SKM-1 treated with dmso at 0.1 percent for 144 hours (cell line): ENCODE measurements around the gene CCDC73.
"Not testable (repeated sequence)": the region's sequence is repeated elsewhere in the genome, so short reads cannot be mapped to it uniquely, and the experiment has no call there.

ENCODE experiments used
- DNase-seq: peaks from one replicate; lab custom pipeline; 2025; ENCODE audit not compliant: unreplicated experiment; lab: John Stamatoyannopoulos, UW

CCDC73 gene

GRCh38 chr11:32597921-32598320 is 196.5 kb downstream of the CCDC73 start:
- no peak for DNase-seq

DNA sequence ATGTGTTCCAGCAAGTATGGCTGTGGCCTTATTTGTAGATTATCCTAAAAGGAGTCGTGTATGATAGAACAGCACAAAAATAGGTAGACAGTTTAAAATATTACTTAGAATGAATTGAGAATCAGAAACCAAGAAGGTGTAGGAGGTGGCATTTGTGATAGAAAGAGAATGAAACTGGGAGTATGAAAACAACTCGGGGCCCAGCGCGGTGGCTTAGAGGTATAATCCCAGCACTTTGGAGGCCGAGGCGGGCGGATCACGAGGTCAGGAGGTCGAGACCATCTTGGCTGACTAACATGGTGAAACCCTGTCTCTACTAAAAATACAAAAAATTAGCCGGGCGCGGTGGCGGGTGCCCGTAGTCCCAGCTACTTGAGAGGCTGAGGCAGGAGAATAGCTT is 198.3 kb downstream of the CCDC73 start:
- not testable (repeated sequence) for DNase-seq

DNA sequence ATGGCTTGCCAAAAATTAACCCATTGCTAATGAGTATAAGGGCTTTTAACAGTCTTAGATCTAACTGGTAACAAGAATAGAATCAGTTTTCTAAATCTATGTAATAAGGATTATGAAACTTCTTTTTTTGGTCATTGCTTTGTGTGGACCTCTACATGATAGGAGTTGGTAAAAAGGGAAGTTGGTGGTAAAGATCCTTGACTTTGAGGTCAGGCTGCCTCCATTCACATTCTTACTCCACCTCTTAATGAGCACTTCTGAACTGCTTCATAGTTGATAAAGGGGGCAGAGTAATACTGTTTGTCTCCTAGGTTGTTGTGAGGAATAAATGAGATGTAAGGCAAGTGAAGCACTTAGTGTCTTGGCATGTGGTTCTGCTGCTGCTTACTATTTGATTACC is 200.2 kb downstream of the CCDC73 start:
- peak; percentile 94 for DNase-seq

DNA sequence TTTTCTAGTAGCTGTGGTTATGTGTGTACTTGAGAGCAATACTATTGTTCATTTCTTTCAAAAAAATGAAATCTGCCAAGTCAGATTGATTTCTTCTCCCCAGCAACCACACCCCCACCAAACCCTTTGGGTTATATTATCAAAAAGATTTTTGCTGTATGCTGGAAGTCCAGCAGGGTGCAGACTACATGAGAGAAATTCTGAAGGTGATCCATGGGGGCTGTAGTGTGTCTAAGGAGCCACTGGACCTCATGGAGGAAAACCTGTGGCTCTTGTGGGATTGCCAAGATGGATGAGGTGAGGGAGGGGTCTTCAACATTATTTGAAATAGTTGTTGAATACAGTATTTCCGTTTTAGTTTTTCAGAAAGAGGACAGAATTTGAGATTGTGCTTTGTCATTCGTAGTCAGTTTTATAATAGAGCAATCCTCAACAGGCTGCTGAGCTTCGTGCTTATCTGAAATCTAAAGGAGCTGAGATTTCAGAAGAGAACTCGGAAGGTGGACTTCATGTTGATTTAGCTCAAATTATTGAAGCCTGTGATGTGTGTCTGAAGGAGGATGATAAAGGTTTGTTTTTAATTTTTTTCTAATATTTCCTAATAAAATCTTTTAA is 207.8 kb downstream of the CCDC73 start:
- peak; percentile 35 for DNase-seq

GRCh38 chr11:32584921-32585320 is 209.5 kb downstream of the CCDC73 start:
- DNase-seq = no peak

GRCh38 chr11:32583459-32584271 is 210.8 kb downstream of the CCDC73 start, which contains the start of gene EIF3M:
Gene EIF3M (plus strand): TSS chr11:32583831. CDS start chr11:32583888, 57 bp downstream.
- DNase-seq = peak; percentile 96

DNA sequence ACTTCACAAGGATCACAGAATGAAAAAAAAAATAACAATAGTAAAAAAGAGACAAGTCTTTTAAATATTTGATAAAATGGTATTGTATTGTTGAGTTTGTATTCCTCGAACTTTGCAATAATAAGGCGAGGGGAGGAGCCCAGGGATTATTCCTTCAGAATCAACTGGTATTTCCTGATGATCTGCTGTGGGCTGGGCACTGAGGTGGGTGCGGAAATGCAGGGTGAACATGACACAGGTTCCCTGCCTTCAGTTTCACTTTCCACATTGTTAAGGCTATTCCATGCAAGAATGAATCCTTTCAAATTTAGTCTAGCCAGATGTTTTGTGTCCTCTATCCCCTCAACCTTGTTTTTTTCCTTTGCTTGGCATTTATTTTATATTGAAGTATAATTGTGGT is 212.9 kb downstream of the CCDC73 start:
- DNase-seq = no peak

DNA sequence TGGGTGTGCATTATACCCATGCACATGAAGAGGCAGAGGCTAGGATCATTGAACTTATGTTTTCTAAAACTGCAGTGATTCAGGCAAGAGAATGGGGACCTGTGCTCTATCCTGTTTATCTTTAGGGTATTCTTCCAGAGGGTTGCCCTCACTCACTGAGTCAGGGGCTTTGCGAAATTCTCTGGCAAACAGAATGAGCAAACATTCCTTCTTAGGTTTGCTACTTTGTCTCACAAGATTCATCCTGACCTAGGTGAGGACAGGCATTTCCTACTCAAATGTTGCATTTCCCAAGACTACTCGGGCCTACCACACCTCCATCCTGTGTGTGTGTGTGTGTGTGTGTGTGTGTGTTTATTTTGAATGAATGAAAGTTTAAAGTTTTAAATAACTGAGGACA is 213.5 kb downstream of the CCDC73 start:
- no peak for DNase-seq

GRCh38 chr11:32576456-32576855 is 218.0 kb downstream of the CCDC73 start:
- no peak for DNase-seq

DNA sequence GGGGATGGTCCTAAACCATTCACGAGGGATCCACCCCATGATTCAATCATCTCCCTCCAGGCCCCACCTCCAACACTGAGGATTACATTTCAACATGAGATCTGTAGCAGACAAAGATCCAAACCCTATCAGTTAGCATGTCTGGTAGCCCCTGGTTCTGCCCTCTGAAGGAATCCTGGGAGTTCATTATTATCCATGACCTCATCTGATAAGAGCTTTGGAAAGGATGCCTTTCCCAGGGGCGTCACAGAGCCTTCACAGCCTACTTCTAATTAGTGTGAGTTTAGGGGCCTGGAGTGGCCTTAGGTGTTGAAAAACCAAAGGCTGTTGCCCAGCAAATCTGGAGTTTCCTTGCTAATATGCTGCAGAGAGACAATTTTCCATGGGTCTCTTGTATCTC is 219.4 kb downstream of the CCDC73 start:
- no peak for DNase-seq

- no peak for DNase-seq
Observed at GRCh38 chr11:32574421-32574820, 220.0 kb downstream of the CCDC73 start.

DNA sequence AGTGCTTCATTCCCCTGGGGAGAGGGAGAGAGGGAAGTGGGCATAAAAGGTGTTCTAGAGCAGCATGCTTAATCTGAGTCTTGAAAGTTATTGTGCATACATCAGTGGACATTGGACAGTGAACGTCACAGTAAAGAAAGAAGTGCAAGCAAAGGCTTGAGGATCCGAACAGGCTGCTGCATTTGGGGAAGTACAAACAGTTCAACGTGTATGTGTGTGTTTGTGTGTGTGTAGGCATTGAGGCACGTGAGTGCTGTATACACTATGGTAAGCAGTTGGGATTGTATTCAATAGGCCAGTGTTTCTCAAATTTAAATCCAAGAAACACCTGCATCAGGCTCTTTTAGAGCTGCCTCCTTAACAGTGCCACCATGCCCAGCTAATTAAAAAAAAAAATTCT is 221.2 kb downstream of the CCDC73 start:
- DNase-seq = no peak

DNA sequence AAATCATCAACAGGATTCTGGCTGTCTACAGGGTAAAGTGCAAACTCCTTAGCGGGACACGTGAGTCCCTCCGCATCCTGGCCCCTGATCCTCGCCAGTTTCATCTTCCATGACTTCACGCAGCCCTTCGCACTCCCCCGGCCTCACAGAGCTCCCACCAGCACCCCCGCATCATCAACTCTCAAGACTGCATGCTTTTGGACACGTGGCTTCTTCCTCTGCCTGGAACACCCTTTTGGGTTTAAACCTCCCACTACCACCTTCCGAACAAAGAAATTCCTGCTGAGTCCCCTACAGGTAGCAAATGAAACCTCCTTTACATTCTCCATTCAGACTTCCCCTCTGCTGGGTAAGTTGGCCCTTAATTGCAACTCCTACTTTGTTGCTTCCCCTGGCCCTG is 223.4 kb downstream of the CCDC73 start:
- no peak for DNase-seq

- DNase-seq = no peak
Observed at GRCh38 chr11:32569313-32569881, 225.1 kb downstream of the CCDC73 start.

DNA sequence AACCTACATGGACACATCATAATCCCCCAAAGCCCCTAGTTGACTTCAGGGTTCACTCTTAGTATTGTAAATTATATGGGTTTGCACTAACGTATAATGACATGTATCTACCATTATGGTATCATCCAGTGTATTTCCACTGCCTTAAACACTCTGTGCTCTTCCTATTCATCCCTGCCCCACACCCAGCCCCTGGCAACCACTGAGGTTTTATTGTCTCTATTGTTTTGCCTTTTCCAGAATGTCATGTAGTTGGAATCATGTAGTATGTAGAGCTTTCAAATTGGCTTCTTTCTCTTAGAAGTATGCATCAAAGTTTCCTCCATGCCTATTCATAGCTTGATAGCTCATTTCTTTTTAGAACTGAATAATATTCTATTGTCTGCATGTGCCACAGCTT is 227.3 kb downstream of the CCDC73 start:
- no peak for DNase-seq

DNA sequence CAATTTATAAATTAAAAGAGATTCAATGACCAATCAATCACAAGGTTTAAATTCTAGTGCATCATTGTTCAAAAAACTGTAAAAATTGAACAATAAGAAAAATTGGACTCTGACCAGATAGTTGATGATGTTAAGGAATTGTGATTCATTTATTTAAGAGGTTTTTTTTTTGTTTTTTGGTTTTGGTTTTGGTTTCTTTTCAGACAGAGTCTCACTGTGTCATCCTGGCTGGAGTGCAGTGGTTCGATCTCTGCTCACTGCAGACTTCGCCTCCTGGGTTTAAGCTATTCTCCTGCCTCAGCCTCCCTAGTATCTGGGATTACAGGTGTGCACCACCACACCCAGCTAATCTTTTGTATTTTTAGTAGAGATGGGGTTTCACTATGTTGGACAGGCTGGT is 227.9 kb downstream of the CCDC73 start:
- DNase-seq = no peak

- no peak for DNase-seq
Observed at GRCh38 chr11:32563600-32563959, 230.9 kb downstream of the CCDC73 start.

- no peak for DNase-seq
Observed at GRCh38 chr11:32562839-32563599, 231.4 kb downstream of the CCDC73 start.

DNA sequence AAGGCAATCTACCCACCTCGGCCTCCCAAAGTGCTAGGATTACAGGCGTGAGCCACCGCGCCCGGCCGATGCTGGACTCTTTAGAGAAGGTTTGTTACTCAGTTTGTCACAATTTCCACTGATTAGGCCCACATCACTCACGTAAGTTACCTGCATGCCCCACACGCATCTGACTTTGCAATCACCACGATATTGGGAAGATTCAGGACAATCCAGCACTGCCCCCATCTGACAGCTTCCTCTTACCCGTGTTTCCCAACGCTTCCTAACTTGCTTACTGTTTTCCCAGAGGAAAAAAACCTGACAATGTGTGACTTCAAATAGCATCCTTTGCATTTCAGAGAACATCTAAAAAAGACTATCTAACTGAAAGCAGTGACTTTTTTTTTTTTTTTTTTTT is 232.6 kb downstream of the CCDC73 start:
- no peak for DNase-seq

- DNase-seq = no peak
Observed at GRCh38 chr11:32555895-32556294, 238.6 kb downstream of the CCDC73 start.

DNA sequence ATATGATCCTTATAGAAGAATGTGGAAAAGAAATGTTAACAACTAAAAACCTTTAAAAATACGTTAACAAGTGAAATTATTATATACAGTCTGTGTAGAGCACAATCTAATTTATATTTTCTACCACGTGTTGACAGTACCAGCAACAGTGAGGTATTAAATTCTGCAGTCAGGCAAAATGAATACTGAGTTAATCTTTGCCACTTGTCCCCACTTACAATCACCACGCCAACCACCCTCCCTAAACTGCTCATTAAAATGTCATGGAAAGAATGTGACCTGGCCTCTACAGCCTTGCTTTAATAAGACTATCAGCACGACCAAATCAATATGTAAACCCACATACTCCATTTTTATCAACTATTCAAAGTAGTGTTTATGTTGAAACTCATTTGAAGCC is 239.4 kb downstream of the CCDC73 start:
- no peak for DNase-seq
